ENCODE results near the gene TMTC2.

Gene TMTC2

GRCh38 chr12:83092129-83092528 is 405.4 kb downstream of the TMTC2 start:
- no peaks in the 10 kb centered on the region for H4K20me1 ChIP-seq (ENCODE audit: insufficient read depth)
- no peak overlapping the region for H3K4me3 ChIP-seq (IDR thresholded peaks at IDR 0.05; ENCODE audit: insufficient read depth, low read depth, low read length)
- TF ChIP-seq, protein P1, sequence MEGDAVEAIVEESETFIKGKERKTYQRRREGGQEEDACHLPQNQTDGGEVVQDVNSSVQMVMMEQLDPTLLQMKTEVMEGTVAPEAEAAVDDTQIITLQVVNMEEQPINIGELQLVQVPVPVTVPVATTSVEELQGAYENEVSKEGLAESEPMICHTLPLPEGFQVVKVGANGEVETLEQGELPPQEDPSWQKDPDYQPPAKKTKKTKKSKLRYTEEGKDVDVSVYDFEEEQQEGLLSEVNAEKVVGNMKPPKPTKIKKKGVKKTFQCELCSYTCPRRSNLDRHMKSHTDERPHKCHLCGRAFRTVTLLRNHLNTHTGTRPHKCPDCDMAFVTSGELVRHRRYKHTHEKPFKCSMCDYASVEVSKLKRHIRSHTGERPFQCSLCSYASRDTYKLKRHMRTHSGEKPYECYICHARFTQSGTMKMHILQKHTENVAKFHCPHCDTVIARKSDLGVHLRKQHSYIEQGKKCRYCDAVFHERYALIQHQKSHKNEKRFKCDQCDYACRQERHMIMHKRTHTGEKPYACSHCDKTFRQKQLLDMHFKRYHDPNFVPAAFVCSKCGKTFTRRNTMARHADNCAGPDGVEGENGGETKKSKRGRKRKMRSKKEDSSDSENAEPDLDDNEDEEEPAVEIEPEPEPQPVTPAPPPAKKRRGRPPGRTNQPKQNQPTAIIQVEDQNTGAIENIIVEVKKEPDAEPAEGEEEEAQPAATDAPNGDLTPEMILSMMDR (conservative IDR thresholded peaks at IDR 0.05; ENCODE audit: low read depth, low read length) = no peak
- H3K27ac ChIP-seq = no peak overlapping the region
- H3K4me1 ChIP-seq (ENCODE audit: low read depth, poor library complexity, severe bottlenecking) = no peaks in the 10 kb centered on the region
- H3K9ac ChIP-seq = no peak overlapping the region
- no peaks in the 10 kb centered on the region for H3K27me3 ChIP-seq (ENCODE audit: insufficient read depth, low read depth)
- H3K79me2 ChIP-seq (ENCODE audit: insufficient read depth, low read depth) = no peaks in the 10 kb centered on the region
- no peak overlapping the region for H2AFZ ChIP-seq (ENCODE audit: low read depth)
- H3K4me2 ChIP-seq = no peak overlapping the region
- no peaks in the 10 kb centered on the region for H3K36me3 ChIP-seq (ENCODE audit: insufficient read depth)

DNA sequence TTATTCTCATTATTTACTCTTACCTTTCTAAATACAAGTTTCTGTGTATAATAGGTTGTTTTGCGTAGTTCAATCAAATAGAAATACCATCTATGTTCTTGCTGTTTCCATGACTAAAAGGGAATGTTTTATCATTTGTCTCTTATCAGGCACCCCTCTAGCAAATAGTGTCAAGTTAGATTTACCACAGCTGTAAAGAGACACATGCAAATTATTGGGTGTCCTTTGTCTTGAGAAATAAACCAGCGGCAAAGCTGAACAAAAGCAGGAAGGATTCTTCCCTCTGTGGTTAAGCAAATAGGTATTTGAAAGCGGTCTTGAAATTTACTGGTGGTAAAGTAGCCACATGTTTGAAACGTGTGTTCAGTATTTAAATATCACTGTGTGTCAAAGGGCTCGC is 405.9 kb downstream of the TMTC2 start:
- Histone ChIP-seq H3K4me1 (ENCODE audit: low read depth, poor library complexity, severe bottlenecking) (no peaks in the 10 kb centered on the region), H3K9ac (no peak overlapping the region), H3K4me3 (IDR thresholded peaks at IDR 0.05; ENCODE audit: insufficient read depth, low read depth, low read length) (no peak overlapping the region), H3K27me3 (ENCODE audit: insufficient read depth, low read depth) (no peaks in the 10 kb centered on the region), H3K27ac (no peak overlapping the region), H3K36me3 (ENCODE audit: insufficient read depth) (no peaks in the 10 kb centered on the region), H2AFZ (ENCODE audit: low read depth) (no peak overlapping the region), H3K4me2 (no peak overlapping the region), H4K20me1 (ENCODE audit: insufficient read depth) (no peaks in the 10 kb centered on the region), H3K79me2 (ENCODE audit: insufficient read depth, low read depth) (no peaks in the 10 kb centered on the region)
- TF ChIP-seq, protein P1 (conservative IDR thresholded peaks at IDR 0.05; ENCODE audit: low read depth, low read length) = no peak

DNA sequence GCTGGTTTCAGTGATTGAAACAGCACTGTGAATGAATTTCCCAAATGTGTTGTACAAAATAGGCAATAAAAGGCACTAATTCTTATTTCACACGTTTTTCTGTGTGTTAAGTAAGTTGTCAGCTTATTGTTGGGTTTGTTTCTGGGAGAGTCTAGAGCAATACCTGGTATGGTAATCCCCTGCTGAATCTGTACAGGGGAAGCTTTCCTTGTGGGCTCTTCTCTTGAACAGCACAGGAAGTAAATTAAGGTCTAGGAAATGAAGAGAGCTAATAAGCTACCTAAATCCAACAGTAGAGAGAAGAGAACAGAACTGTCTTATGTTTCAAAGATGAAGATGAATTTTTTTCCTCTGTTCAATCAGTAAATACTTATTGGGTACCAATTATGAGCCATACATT is 406.7 kb downstream of the TMTC2 start:
- Histone ChIP-seq H3K4me3 (IDR thresholded peaks at IDR 0.05; ENCODE audit: insufficient read depth, low read depth, low read length) (no peak overlapping the region), H3K9ac (no peak overlapping the region), H3K4me1 (ENCODE audit: low read depth, poor library complexity, severe bottlenecking) (no peaks in the 10 kb centered on the region), H4K20me1 (ENCODE audit: insufficient read depth) (no peaks in the 10 kb centered on the region), H3K27me3 (ENCODE audit: insufficient read depth, low read depth) (no peaks in the 10 kb centered on the region), H3K27ac (no peak overlapping the region), H3K79me2 (ENCODE audit: insufficient read depth, low read depth) (no peaks in the 10 kb centered on the region), H3K36me3 (ENCODE audit: insufficient read depth) (no peaks in the 10 kb centered on the region), H3K4me2 (no peak overlapping the region), H2AFZ (ENCODE audit: low read depth) (no peak overlapping the region)
- TF ChIP-seq, protein P1 (conservative IDR thresholded peaks at IDR 0.05; ENCODE audit: low read depth, low read length) = no peak

- H3K79me2 ChIP-seq (ENCODE audit: insufficient read depth, low read depth) = no peaks in the 10 kb centered on the region
- H3K36me3 ChIP-seq (ENCODE audit: insufficient read depth) = no peaks in the 10 kb centered on the region
- H3K27ac ChIP-seq = no peak overlapping the region
- no peaks in the 10 kb centered on the region for H4K20me1 ChIP-seq (ENCODE audit: insufficient read depth)
- TF ChIP-seq, protein P1 (conservative IDR thresholded peaks at IDR 0.05; ENCODE audit: low read depth, low read length) = no peak
- H2AFZ ChIP-seq (ENCODE audit: low read depth) = no peak overlapping the region
- no peaks in the 10 kb centered on the region for H3K4me1 ChIP-seq (ENCODE audit: low read depth, poor library complexity, severe bottlenecking)
- no peak overlapping the region for H3K9ac ChIP-seq
- no peaks in the 10 kb centered on the region for H3K27me3 ChIP-seq (ENCODE audit: insufficient read depth, low read depth)
- no peak overlapping the region for H3K4me2 ChIP-seq
- no peak overlapping the region for H3K4me3 ChIP-seq (IDR thresholded peaks at IDR 0.05; ENCODE audit: insufficient read depth, low read depth, low read length)
Observed at GRCh38 chr12:83097643-83098342, 411.1 kb downstream of the TMTC2 start.

All from KMS-11 (cell line).